ENCODE results near the gene ELMO1. TPM values are rescaled to one million over a fixed set of nuclear protein-coding genes. Genes with fewer than 3 reads are reported as not detected.
A peak's percentile ranks its signal among the peaks of the same experiment; 100 is the strongest.

ELMO1 gene
- total and polyA plus RNA-seq, 2 of the 13 experiments (the other 11 are each of a cell fraction or from before 2014, with no cell fraction given), result 0.11 to 0.17 TPM

DNA sequence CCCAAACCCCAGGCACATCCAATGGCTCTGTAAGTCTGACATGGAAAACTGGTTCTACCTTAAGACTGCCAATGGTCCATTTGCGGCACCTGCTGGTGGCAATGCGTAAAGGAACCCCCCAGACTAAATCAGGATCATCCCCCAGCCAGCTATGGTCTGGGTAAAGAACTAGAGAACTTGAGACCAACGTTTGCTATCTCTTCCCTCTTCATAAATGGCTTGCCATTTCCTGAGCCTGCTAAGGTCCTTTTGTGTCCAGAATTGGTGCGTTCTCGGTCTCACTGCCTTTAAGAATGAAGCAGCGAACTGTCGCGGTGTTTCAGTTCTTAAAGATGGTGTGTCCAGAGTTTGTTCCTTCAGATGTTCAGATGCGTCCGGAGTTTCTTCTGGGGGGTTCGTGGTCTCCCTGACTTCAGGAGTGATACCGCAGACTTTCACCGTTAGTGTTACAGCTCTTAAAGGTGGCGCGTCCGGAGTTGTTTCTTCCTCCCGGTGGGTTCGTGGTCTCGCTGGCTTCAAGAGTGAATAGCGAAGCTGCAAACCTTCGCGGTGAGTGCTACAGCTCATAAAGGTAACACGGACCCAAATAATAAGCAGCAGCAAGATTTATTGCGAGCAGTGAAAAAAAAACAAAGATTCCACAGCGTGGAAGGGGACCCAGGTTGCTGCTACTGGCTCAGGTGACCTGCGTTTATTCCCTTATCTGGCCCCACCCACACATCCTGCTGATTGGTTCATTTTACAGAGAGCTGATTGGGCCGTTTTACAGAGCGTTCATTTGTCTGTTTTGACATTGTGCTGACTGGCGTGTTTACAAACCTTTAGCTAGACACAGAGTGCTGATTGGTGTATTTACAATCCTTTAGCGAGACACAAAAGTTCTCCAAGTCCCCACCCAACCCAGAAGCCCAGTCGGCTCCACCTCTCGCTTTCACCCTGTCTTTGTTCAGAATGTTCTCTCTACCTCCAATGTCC is 95.4 kb downstream of the ELMO1 start:
- no peak overlapping the region for H2AFZ ChIP-seq (ENCODE audit: low read length)
- in situ Hi-C loops (cut with HindIII; ENCODE audit: extremely low pct_ligation_motif_present, low pct_unique_long_range_greater_than_20kb), result no loop called here
- no peak overlapping the region for H3K27ac ChIP-seq (ENCODE audit: extremely low read length, insufficient read depth, low read length)
- 0 out of 2 replicates have a peak, but pooled peaks have one; percentile 21 for TF ChIP-seq SMC3 (IDR thresholded peaks at IDR 0.05; ENCODE audit: low read length)
- 0 out of 4 replicates have a peak, but pooled peaks of 1 of the 2 experiments have one; percentile 7 for TF ChIP-seq MAFK (conservative IDR thresholded peaks at IDR 0.05 in 1 of 2, IDR thresholded peaks at IDR 0.05 in 1 of 2; ENCODE audit: low read length in 2 of 2)
- no peak for TF ChIP-seq NR1H2 (CRISPR knock-in tag; IDR thresholded peaks at IDR 0.05; ENCODE audit: borderline replicate concordance, low read depth)
- TF ChIP-seq, protein P1, sequence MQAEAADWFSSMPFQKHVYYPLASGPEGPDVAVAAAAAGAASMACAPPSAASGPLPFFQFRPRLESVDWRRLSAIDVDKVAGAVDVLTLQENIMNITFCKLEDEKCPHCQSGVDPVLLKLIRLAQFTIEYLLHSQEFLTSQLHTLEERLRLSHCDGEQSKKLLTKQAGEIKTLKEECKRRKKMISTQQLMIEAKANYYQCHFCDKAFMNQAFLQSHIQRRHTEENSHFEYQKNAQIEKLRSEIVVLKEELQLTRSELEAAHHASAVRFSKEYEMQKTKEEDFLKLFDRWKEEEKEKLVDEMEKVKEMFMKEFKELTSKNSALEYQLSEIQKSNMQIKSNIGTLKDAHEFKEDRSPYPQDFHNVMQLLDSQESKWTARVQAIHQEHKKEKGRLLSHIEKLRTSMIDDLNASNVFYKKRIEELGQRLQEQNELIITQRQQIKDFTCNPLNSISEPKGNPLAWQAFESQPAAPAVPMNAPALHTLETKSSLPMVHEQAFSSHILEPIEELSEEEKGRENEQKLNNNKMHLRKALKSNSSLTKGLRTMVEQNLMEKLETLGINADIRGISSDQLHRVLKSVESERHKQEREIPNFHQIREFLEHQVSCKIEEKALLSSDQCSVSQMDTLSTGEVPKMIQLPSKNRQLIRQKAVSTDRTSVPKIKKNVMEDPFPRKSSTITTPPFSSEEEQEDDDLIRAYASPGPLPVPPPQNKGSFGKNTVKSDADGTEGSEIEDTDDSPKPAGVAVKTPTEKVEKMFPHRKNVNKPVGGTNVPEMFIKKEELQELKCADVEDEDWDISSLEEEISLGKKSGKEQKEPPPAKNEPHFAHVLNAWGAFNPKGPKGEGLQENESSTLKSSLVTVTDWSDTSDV (CRISPR knock-in tag; IDR thresholded peaks at IDR 0.05), result no peak
- TF ChIP-seq FOXP4 (CRISPR knock-in tag; IDR thresholded peaks at IDR 0.05), result no peak
- TF ChIP-seq, protein P2, sequence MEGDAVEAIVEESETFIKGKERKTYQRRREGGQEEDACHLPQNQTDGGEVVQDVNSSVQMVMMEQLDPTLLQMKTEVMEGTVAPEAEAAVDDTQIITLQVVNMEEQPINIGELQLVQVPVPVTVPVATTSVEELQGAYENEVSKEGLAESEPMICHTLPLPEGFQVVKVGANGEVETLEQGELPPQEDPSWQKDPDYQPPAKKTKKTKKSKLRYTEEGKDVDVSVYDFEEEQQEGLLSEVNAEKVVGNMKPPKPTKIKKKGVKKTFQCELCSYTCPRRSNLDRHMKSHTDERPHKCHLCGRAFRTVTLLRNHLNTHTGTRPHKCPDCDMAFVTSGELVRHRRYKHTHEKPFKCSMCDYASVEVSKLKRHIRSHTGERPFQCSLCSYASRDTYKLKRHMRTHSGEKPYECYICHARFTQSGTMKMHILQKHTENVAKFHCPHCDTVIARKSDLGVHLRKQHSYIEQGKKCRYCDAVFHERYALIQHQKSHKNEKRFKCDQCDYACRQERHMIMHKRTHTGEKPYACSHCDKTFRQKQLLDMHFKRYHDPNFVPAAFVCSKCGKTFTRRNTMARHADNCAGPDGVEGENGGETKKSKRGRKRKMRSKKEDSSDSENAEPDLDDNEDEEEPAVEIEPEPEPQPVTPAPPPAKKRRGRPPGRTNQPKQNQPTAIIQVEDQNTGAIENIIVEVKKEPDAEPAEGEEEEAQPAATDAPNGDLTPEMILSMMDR (CRISPR knock-in tag; IDR thresholded peaks at IDR 0.05), result peak; percentile 47
- TF ChIP-seq MAFF (IDR thresholded peaks at IDR 0.05; ENCODE audit: low read depth, low read length), result peak; percentile 23; the same call in 1 of the 2 replicates
- TF ChIP-seq STAG1 (CRISPR knock-in tag; IDR thresholded peaks at IDR 0.05), result peak; percentile 50
- intact Hi-C loops (cut with micrococcal nuclease; ENCODE audit: unreplicated experiment), result loop anchor here (2.0 to 10.0 kb wide), 3 partner anchors 68 to 144 kb away; no protein-coding TSS in a partner anchor
- DNase-seq (ENCODE audit: low spot score) (no peak), ATAC-seq (peak; percentile 63), FAIRE-seq (no peak)
- no peak overlapping the region for H3K4me3 ChIP-seq (replicated peaks in 1 of 3; ENCODE audit: insufficient read depth in 1 of 3, low read depth in 2 of 3, low read length in 3 of 3)
- H4K20me1 ChIP-seq (ENCODE audit: insufficient read depth, low read length), result no peaks in the 10 kb centered on the region
- no peaks in the 10 kb centered on the region; a peak in 1 of 5 replicates for H3K27me3 ChIP-seq (ENCODE audit: control insufficient read depth in 1 of 2, insufficient read depth in 2 of 2, low read length in 2 of 2)
- ChIA-PET POLR2A (no interaction called here), CTCF (ENCODE audit: low intra/inter-chr PET ratio, low total read pairs) (interaction anchor here (1.4 kb wide), 1 partner anchor 68 kb away, joined by 6 read pairs; no protein-coding TSS in a partner anchor)
- H3K36me3 ChIP-seq (replicated peaks in 1 of 2; ENCODE audit: control insufficient read depth in 1 of 2, insufficient read depth in 2 of 2, low read length in 2 of 2), result no peaks in the 10 kb centered on the region
- 75% methylated on average over 30 of the region's 32 CpGs for WGBS (ENCODE audit: low lambda C conversion rate)
- peaks cover 7% of the 10 kb centered on the region; the same call in 1 of the 2 replicates for H3K4me1 ChIP-seq (ENCODE audit: insufficient read depth, low read length)
- no TSS peak for BruUV-seq (replicated peaks)
- H3K4me2 ChIP-seq (ENCODE audit: low read depth, low read length), result no peak overlapping the region
- no peaks in the 10 kb centered on the region for H3K79me2 ChIP-seq (ENCODE audit: insufficient read depth, low read length)
- H3K9me3 ChIP-seq (ENCODE audit: low read length), result no peaks in the 10 kb centered on the region
- no peak overlapping the region for H3K9ac ChIP-seq (ENCODE audit: insufficient read depth, low read depth, low read length)

All from HepG2 (cell line).